GM21390 (cell line): ENCODE data around the gene ZNF211.

Experiments
- ATAC-seq: cut with Tn5 transposase; IDR thresholded peaks from one replicate; pipeline ENCODE4 v1.9.1; 2021; ENCODE audit not compliant: unreplicated experiment

Gene ZNF211

GRCh38 chr19:57632987-57633831 is at the start of gene ZNF211:
Gene ZNF211, plus strand, starts transcription at chr19:57633168. Its CDS starts 179 bp downstream, at chr19:57633347.
- ATAC-seq = peak; percentile 92

GRCh38 chr19:57583521-57584416 is 49.2 kb upstream of the ZNF211 start, which contains the start of gene ZIK1:
Gene ZIK1, plus strand, starts transcription at chr19:57584145. Its CDS starts 212 bp downstream, at chr19:57584357.
- peak; percentile 84 for ATAC-seq

- ATAC-seq = no peak
Observed at GRCh38 chr19:57587529-57587928, 45.4 kb upstream of the ZNF211 start.

GRCh38 chr19:57599377-57599760 is 33.6 kb upstream of the ZNF211 start:
- ATAC-seq = peak; percentile 32

- ATAC-seq = peak; percentile 91
Observed at GRCh38 chr19:57599761-57600383, 33.1 kb upstream of the ZNF211 start, which contains the start of gene ZNF530. Gene ZNF530, plus strand, starts transcription at chr19:57599885. Its CDS starts 4,461 bp downstream, at chr19:57604346.

GRCh38 chr19:57606931-57607330 is 26.0 kb upstream of the ZNF211 start:
- ATAC-seq = no peak

GRCh38 chr19:57611113-57611512 is 21.9 kb upstream of the ZNF211 start:
- no peak for ATAC-seq

- ATAC-seq = peak; percentile 95
Observed at GRCh38 chr19:57613941-57614743, 18.8 kb upstream of the ZNF211 start, which contains the start of gene ZNF134. Gene ZNF134, plus strand, starts transcription at chr19:57614242. Its CDS starts 5,227 bp downstream, at chr19:57619469.

GRCh38 chr19:57615346-57615745 is 17.6 kb upstream of the ZNF211 start:
- no peak for ATAC-seq

GRCh38 chr19:57620673-57621348 is 12.2 kb upstream of the ZNF211 start:
- ATAC-seq = no peak

GRCh38 chr19:57623091-57623490 is 9.9 kb upstream of the ZNF211 start:
- ATAC-seq = no peak

GRCh38 chr19:57633832-57634131 is 814 bp downstream of the ZNF211 start:
- ATAC-seq = no peak

- no peak for ATAC-seq
Observed at GRCh38 chr19:57637379-57637778, 4.4 kb downstream of the ZNF211 start.

GRCh38 chr19:57641715-57642234 is 8.8 kb downstream of the ZNF211 start:
- no peak for ATAC-seq

GRCh38 chr19:57642396-57643046 is 9.6 kb downstream of the ZNF211 start:
- ATAC-seq = no peak

GRCh38 chr19:57643734-57644133 is 10.8 kb downstream of the ZNF211 start:
- no peak for ATAC-seq

GRCh38 chr19:57648331-57649003 is 15.5 kb downstream of the ZNF211 start:
- ATAC-seq = no peak

GRCh38 chr19:57651654-57651996 is 18.7 kb downstream of the ZNF211 start:
- no peak for ATAC-seq

- no peak for ATAC-seq
Observed at GRCh38 chr19:57653689-57654088, 20.7 kb downstream of the ZNF211 start.
